RWPE2 (cell line): Measurements from ENCODE around the gene ARPP21.

ENCODE experiments used
- ATAC-seq: fragments of 200-7000 bp; cut with Tn5 transposase; 3 replicates; pipeline ENCODE4 v1.9.1; 2021; ENCODE audit warnings: low read depth
- DNase-seq: peaks from one replicate; pipeline ENCODE4 v3.0.0-alpha.2; 2020; ENCODE audit warnings: low spot score
- H3K27ac ChIP-seq: fragments of 450-650 bp; 2 replicates; pipeline ENCODE4 v1.5.1; 2017; ENCODE audit warnings: mild to moderate bottlenecking; ENCODE audit not compliant: poor library complexity, severe bottlenecking
- H3K27me3 ChIP-seq: fragments of 250-450 bp; sonication (Bioruptor Pico); 2 replicates; pipeline ENCODE4 v1.5.1; 2021; ENCODE audit warnings: mild to moderate bottlenecking, moderate library complexity; ENCODE audit not compliant: insufficient read depth, poor library complexity, severe bottlenecking
- H3K36me3 ChIP-seq: fragments of 250-450 bp; sonication (Bioruptor Pico); 2 replicates; pipeline ENCODE4 v1.5.1; 2020; ENCODE audit warnings: low read depth, mild to moderate bottlenecking, moderate library complexity
- H3K4me1 ChIP-seq: fragments of 250-450 bp; sonication (Bioruptor Pico); 2 replicates; pipeline ENCODE4 v1.5.1; 2021; ENCODE audit warnings: mild to moderate bottlenecking, moderate library complexity; ENCODE audit not compliant: insufficient read depth, poor library complexity, severe bottlenecking
- H3K4me3 ChIP-seq: fragments of 250-450 bp; sonication (Bioruptor Pico); 2 replicates; pipeline ENCODE4 v1.5.1; 2021; ENCODE audit warnings: mild to moderate bottlenecking, moderate library complexity; ENCODE audit not compliant: severe bottlenecking
- H3K9me3 ChIP-seq: fragments of 250-450 bp; sonication (Bioruptor Pico); 2 replicates; pipeline ENCODE4 v1.5.1; 2021; ENCODE audit warnings: mild to moderate bottlenecking, moderate library complexity; ENCODE audit not compliant: severe bottlenecking
- TF ChIP-seq, protein P1 (sequence below): fragments of 450-650 bp; IDR thresholded peaks from one replicate; pipeline ENCODE4 v1.5.1; 2017; ENCODE audit warnings: mild to moderate bottlenecking, moderate library complexity; ENCODE audit not compliant: poor library complexity, severe bottlenecking

The ARPP21 gene

DNA sequence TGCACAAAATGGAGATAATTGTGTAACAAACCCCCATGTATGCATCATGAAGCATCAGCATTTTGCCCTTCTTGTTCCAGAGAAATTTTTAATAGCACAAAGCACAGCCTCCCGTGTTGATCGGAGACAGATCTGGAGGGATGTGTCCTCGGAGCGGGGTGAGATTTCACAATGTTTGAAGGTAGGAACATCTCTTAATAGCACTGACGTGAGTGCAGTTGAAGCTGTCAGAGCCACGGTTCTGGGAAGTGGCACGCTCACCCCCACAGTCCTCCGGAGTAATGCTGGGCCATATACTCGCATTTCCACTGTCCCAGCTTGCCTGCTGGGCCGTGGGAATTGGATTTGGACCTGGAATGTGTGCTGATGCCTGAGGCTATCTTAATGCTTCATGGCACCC lies 24.1 kb downstream of the ARPP21 start:
- DNase-seq (no peak), ATAC-seq (0 out of 3 replicates have a peak, but pooled peaks have one; percentile 18)
- Histone ChIP-seq H3K4me3 (no peak overlapping the region), H3K9me3 (no peaks in the 10 kb centered on the region), H3K4me1 (no peaks in the 10 kb centered on the region), H3K27ac (no peak overlapping the region), H3K27me3 (peaks cover 6% of the 10 kb centered on the region), H3K36me3 (no peaks in the 10 kb centered on the region)
- TF ChIP-seq, protein P1, sequence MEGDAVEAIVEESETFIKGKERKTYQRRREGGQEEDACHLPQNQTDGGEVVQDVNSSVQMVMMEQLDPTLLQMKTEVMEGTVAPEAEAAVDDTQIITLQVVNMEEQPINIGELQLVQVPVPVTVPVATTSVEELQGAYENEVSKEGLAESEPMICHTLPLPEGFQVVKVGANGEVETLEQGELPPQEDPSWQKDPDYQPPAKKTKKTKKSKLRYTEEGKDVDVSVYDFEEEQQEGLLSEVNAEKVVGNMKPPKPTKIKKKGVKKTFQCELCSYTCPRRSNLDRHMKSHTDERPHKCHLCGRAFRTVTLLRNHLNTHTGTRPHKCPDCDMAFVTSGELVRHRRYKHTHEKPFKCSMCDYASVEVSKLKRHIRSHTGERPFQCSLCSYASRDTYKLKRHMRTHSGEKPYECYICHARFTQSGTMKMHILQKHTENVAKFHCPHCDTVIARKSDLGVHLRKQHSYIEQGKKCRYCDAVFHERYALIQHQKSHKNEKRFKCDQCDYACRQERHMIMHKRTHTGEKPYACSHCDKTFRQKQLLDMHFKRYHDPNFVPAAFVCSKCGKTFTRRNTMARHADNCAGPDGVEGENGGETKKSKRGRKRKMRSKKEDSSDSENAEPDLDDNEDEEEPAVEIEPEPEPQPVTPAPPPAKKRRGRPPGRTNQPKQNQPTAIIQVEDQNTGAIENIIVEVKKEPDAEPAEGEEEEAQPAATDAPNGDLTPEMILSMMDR: no peak

DNA sequence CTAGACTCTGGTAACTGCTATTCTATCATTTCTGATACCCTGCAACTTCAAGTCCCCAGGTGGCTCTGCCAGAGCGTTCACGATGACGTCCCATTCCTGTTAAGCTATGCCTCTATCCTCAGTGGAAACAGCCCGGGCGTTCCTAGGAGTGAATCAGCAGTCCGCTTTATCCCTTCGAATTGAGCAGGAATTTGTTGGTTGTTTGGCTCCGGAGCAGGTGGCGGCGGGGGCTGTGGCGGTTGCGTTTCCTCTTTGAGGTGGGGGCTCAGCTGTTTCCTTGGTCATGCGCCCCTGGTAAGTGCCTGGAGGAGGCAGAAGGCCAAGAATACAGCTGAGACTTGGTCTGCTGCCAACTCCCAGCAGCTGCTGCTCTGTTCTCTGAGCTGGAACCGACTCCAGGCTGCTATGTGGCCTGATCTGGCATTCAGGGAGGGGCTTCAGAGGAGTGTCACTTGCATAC lies 25.2 kb downstream of the ARPP21 start:
- H3K27ac ChIP-seq: no peak overlapping the region
- DNase-seq (peak; percentile 28), ATAC-seq (peak; percentile 48; the same call in 1 of the 3 replicates)
- H3K9me3 ChIP-seq: no peaks in the 10 kb centered on the region
- peaks cover 6% of the 10 kb centered on the region for H3K27me3 ChIP-seq
- no peak overlapping the region for H3K4me3 ChIP-seq
- H3K4me1 ChIP-seq: no peaks in the 10 kb centered on the region
- TF ChIP-seq, protein P1: no peak
- no peaks in the 10 kb centered on the region for H3K36me3 ChIP-seq

DNA sequence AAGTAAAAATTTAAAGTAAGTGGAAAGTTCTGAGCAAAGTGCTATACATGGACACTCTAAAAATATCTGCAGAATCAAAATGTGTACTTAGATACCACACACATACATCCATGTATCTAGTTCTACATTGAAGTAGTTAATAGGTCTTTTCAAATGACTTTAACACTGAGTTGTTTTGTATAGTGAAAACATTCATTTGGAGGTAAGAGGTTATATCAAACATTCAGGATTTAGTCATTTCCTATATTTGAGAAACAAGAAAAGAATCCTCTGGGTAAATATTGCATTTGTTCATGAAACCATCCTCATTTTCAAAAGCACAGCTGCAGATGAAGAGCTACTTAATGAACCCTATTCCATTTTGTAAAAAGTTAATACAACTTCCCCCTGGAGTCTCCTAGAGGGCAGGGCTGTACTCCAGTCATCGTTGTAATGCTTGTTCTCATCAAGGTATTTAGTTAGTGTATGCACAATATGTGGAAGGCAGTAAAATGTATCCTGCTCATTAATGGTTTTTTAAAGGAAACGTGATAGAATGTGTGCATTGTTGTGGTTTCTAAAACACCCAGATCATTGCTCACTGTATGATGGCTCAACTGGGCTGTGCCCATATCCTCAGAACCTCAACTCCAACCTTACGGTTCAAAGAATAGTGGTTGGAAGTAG lies 26.2 kb downstream of the ARPP21 start:
- Histone ChIP-seq H3K27ac (no peak overlapping the region), H3K9me3 (no peaks in the 10 kb centered on the region), H3K4me3 (no peak overlapping the region), H3K27me3 (peaks cover 6% of the 10 kb centered on the region), H3K4me1 (no peaks in the 10 kb centered on the region), H3K36me3 (no peaks in the 10 kb centered on the region)
- DNase-seq: no peak
- peak; percentile 25; the same call in 1 of the 3 replicates for ATAC-seq
- TF ChIP-seq, protein P1: no peak

DNA sequence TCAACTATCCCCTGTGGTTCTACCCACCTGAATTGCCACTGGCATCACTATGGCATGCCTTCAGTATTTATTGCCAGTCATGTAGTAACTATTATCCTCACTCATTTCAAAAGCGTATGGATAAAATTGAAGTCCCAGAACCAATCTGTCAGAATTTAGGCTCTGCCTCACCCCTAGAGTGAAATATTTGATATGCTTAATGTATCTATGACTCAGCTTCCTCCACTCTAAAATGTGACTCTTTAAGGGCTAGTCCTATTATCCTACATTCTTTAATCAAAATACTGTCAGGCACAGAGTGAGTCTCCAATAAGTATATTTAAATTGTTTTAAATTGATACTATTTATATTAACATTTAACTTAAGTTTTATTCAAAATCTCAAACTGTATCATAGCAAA lies 27.6 kb downstream of the ARPP21 start:
- Histone ChIP-seq H3K4me3 (no peak overlapping the region), H3K36me3 (no peaks in the 10 kb centered on the region), H3K27ac (no peak overlapping the region), H3K4me1 (no peaks in the 10 kb centered on the region), H3K9me3 (no peaks in the 10 kb centered on the region), H3K27me3 (peaks cover 6% of the 10 kb centered on the region)
- DNase-seq (no peak), ATAC-seq (no peak)
- TF ChIP-seq, protein P1: no peak

DNA sequence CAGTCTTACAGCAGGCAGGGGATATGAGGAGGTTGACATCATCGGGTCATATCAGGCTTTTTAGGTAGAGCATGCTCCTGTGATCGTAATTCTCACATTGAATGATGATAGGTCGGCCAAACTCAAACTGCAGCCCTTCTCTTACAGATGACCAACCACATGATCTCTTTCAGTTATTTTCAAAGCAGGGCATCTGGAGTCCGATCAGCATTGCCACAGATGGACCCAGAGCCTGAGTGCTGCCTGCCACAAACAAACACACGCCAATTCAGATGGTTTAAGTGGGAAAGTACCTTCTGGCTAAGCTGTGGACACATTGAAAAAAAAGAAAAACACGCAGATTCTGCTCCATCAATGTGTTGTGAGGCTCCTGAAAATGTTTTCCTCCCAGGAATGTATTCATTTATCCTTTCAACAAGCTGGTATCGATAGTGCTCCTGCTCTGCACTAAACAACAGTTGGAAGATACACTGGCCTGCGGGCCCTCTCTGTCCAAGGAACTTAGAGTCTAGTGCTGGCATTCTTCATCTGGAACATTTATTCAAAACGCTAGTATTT lies 31.2 kb downstream of the ARPP21 start:
- Histone ChIP-seq H3K27me3 (no peaks in the 10 kb centered on the region), H3K4me1 (no peaks in the 10 kb centered on the region), H3K9me3 (no peaks in the 10 kb centered on the region), H3K4me3 (no peak overlapping the region), H3K27ac (no peak overlapping the region), H3K36me3 (no peaks in the 10 kb centered on the region)
- ATAC-seq (no peak), DNase-seq (no peak)
- TF ChIP-seq, protein P1: no peak
